Small intestine (tissue), 7 donors: ENCODE results near the gene LRRC61. TPM values are rescaled to one million over a fixed set of nuclear protein-coding genes. Genes with fewer than 3 reads are reported as not detected.
"Not testable (repeated sequence)": the region's sequence is repeated elsewhere in the genome, so short reads cannot be mapped to it uniquely, and the experiment has no call there.

Experiments used
- DNase-seq, 2 donors: peaks; one replicate each; pipeline versions ENCODE4 v3.0.0 to v3.0.0-alpha.2; 2013
- FAIRE-seq: peaks from 2 replicates; lab custom pipeline; 2012; peaks lifted over from hg19 to GRCh38; lab: Jason Lieb, UNC
- H3K27ac ChIP-seq, 3 donors: one replicate each; pipeline ENCODE4 v1.5.1; 2013; ENCODE audit warnings: low read length in 2 of 3, mild to moderate bottlenecking in 2 of 3, control low read depth in 1 of 3, inconsistent platforms in 1 of 3, low read depth in 1 of 3, moderate library complexity in 1 of 3
- H3K27me3 ChIP-seq, 3 donors: one replicate each; pipeline ENCODE4 v1.6.1; 2013; ENCODE audit warnings: low read length in 3 of 3, inconsistent platforms in 1 of 3; ENCODE audit not compliant: control insufficient read depth in 3 of 3, insufficient read depth in 3 of 3
- H3K36me3 ChIP-seq, 3 donors: one replicate each; pipeline ENCODE4 v1.6.1; 2013; ENCODE audit warnings: low read length in 3 of 3, inconsistent platforms in 1 of 3, low read depth in 1 of 3, mild to moderate bottlenecking in 1 of 3, moderate library complexity in 1 of 3; ENCODE audit not compliant: control insufficient read depth in 3 of 3, insufficient read depth in 2 of 3
- H3K4me1 ChIP-seq, 3 donors: one replicate each; pipeline ENCODE4 v1.6.1; 2013; ENCODE audit warnings: low read length in 2 of 3, inconsistent platforms in 1 of 3, low read depth in 1 of 3, mild to moderate bottlenecking in 1 of 3, moderate library complexity in 1 of 3; ENCODE audit not compliant: control insufficient read depth in 3 of 3, insufficient read depth in 2 of 3
- H3K4me3 ChIP-seq, 3 donors: one replicate each; pipeline ENCODE4 v1.5.1; 2013; ENCODE audit warnings: low read length in 3 of 3, control low read depth in 1 of 3, inconsistent platforms in 1 of 3, low read depth in 1 of 3, mild to moderate bottlenecking in 1 of 3, moderate library complexity in 1 of 3
- H3K9me3 ChIP-seq, 2 donors: one replicate each; pipeline ENCODE4 v1.6.1; 2013; ENCODE audit warnings: low read depth in 1 of 2, low read length in 1 of 2; ENCODE audit not compliant: control insufficient read depth in 2 of 2, insufficient read depth in 1 of 2
- WGBS, 3 donors: extraction: QIAGEN DNeasy Blood & Tissue Kit; methylation state at CpG; one replicate each; pipeline ENCODE4 v1.1.7; 2013; 5-methylcytosine and 5-hydroxymethylcytosine counted together
- polyA plus RNA-seq, 4 donors: library from polyadenylated mRNA; stranded (reverse) in 3 of 4; unstranded in 1 of 4; fragments of 200-250 nt in 3 of 4; fragments of 120-200 nt in 1 of 4; gene quantifications; one replicate each; pipeline versions ENCODE4 v1.2.1 to v1.2.3, GENCODE V29; 2013
- donor health status: healthy with polysubstance abuse.
- donor health status: control.
- donor health status: control.
- donor health status: Bipolar disorder and iron deficiency.
- donor health status: healthy.

LRRC61 gene
- polyA plus RNA-seq, 4 donors = 5.6 to 23.6 (median 12.3) TPM

DNA sequence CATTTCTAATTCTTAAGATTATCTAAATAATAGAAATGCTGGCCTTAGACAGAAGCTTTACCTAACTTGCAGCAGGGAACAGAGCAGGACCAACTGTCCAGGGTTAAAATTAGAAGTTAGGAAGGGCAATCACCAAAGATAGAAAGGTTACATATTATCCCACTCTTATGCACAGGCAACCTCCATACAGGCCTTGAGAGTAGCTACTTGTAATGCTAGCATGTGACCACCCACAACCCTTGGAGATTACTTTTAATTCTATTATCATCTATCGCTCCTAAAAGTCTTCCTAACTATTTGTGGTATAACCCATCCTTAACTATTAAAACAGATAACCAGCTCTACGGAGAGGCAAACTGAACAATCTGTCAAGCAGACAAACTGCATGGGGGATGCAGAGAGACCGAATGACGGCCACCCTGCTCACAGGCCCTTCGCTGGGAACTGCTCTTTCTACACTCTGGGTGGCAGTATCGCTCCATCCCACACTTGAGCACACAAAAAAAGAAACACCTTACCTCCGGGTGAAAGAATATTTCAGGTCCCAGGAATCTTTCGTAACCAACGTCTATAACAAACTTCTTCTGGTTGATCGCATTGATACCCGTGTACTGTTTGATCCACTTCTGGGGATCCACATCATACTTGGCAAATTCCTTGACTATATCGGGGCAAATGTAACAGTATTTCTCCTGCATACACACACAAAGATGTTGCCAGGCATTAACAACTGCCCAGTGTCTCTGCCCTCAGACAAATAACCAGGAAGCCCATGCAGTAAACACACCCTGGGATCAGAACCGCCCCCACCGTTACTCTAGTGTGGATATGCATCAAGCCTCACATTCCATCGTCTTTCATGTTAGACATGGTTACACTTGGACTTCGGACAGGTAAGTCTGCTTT is 37.1 kb upstream of the LRRC61 start:
- 19 to 31% (median 29%) methylated on average over 16 of the region's 16 CpGs for WGBS, 3 donors
- H3K27ac ChIP-seq, H3K36me3 ChIP-seq, H3K4me1 ChIP-seq, H3K4me3 ChIP-seq, FAIRE-seq, H3K9me3 ChIP-seq, H3K27me3 ChIP-seq: not testable (repeated sequence)
- peak; percentile 26 to 33 for DNase-seq

DNA sequence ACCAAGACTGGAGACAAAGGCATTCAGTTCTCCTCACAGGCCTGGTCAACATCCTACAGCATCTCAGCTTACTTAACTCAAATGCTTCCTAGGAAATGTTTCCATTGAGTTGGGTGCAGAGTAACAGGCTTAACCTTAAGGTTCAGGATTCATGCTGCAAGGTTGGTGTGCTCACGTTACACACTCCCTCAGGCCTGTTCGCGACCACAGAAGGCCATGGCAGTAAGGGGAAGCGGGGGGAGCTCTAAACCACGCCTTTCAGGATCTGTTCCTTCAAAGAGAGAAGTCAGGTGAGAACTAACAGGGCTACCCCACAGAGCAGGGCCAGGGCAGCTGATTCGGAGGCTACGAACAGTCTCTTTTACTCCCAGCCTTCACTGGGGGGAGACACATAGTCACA is 35.3 kb upstream of the LRRC61 start:
- not testable (repeated sequence) for H3K4me3 ChIP-seq, H3K27ac ChIP-seq, FAIRE-seq, DNase-seq, H3K27me3 ChIP-seq, H3K9me3 ChIP-seq, H3K36me3 ChIP-seq, H3K4me1 ChIP-seq
- 79 to 90% (median 82%) methylated on average over 7 of the region's 7 CpGs for WGBS, 3 donors

DNA sequence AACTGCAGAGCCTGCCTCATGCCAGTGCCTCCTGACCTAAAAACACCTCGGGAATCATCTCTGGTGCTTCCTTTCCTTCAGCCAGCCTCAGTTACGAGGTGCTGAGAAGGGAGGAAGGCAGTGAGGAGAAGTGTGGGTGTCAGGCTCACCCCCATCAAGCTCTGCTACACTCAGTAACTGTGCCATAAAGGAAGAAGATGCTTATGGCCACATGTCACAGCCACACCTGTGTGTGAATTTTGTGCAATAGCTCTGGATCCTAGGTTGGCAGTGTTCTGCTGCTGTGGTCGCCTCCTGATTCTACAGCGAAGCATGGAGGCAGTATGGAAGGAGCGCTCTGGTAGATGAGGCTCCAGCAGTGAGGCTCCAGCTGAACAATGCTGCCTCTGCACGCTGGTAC is 34.3 kb upstream of the LRRC61 start:
- not testable (repeated sequence) for H3K27me3 ChIP-seq, H3K27ac ChIP-seq, DNase-seq, H3K9me3 ChIP-seq, H3K36me3 ChIP-seq, H3K4me1 ChIP-seq, H3K4me3 ChIP-seq, FAIRE-seq
- 88 to 99% (median 91%) methylated on average over 4 to 5 of the region's 6 CpGs for WGBS, 3 donors

DNA sequence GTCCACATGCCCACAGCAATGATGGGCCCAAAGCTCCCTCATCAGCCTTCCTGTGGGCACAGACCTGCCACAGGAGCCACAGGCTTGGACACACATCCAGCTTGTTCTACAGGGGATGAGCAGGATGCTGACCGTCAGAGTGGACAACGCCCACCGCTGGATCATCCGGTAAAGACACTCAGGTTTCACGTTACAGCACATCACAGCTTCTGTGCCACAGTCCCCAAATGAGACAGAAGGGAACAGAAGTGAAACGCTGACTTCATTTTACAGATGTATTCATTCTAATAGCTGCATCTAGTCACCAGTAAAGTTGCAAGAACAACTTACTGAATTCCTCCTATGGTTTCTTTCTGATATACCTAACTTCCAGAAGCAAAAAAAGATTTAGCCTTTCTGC is 32.8 kb upstream of the LRRC61 start:
- 78 to 84% (median 79%) methylated on average over 6 of the region's 6 CpGs for WGBS, 3 donors
- not testable (repeated sequence) for FAIRE-seq, H3K9me3 ChIP-seq, H3K36me3 ChIP-seq, H3K4me3 ChIP-seq, H3K4me1 ChIP-seq, H3K27me3 ChIP-seq, H3K27ac ChIP-seq, DNase-seq

DNA sequence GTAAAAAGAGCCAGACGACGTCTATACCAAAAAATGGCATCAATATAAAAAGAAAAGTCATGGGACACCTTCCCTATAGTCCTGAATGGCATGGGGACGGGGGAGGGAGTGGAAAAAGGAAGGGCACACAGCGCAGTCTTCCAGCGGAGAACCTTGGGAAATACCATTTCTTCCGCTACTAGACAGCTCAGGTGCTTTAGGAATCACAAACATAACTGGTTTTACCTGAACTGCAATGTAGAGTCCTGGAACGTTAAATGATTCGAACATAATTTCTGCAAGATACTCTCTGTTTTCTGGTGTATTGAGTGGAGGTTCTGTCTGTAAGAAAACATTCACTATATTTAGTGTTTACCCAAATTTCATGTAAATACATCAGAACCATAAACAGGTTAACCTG is 28.1 kb upstream of the LRRC61 start:
- not testable (repeated sequence) for H3K36me3 ChIP-seq, H3K4me3 ChIP-seq, H3K9me3 ChIP-seq, H3K27ac ChIP-seq, H3K4me1 ChIP-seq, H3K27me3 ChIP-seq, FAIRE-seq, DNase-seq
- WGBS, 3 donors = 88 to 95% (median 92%) methylated on average over 8 of the region's 8 CpGs

DNA sequence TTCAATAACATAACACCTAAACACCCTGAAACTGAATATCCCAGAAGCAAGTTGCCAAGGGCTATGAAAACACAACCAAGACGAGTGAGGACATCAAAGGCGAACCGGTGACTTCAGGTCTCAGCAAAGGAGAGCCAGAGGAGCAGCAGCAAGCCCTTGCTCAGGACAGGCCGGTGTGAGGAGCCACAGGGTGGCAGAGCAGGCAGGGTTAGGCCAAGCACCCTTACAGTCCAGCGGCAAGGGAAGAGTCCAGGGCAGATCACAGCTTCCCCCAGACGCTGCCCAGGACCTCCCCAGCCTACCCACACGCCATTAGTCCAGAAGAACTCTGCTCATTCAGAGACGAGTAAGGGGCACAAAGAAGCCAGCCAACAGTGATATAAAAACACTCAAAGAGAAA is 27.5 kb upstream of the LRRC61 start:
- H3K27me3 ChIP-seq, H3K4me1 ChIP-seq, FAIRE-seq, H3K9me3 ChIP-seq, DNase-seq, H3K36me3 ChIP-seq, H3K27ac ChIP-seq, H3K4me3 ChIP-seq: not testable (repeated sequence)
- WGBS, 3 donors = 76 to 88% (median 78%) methylated on average over 2 to 3 of the region's 8 CpGs

DNA sequence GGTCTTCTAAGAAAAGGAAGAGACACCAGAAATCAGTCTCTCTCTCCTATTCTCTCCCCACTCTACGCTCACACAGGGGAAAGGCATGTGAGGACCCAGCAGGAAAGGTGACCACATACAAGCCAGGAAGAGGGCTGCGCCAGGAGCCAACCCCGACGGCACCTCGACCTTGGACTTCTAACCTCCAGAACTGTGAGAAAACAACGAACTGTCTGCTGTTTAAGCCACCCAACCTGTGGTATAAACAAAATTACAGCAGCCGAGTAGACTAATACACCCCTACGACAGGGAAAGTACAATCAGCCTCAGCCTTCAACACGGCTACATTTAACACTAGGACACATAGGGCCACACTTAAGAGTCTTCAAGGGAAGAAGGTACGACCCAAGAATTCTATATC is 26.4 kb upstream of the LRRC61 start:
- not testable (repeated sequence) for H3K27ac ChIP-seq, H3K36me3 ChIP-seq, FAIRE-seq, H3K4me3 ChIP-seq, H3K27me3 ChIP-seq, H3K4me1 ChIP-seq, DNase-seq, H3K9me3 ChIP-seq
- 74 to 83% (median 77%) methylated on average over 8 to 9 of the region's 10 CpGs for WGBS, 3 donors

DNA sequence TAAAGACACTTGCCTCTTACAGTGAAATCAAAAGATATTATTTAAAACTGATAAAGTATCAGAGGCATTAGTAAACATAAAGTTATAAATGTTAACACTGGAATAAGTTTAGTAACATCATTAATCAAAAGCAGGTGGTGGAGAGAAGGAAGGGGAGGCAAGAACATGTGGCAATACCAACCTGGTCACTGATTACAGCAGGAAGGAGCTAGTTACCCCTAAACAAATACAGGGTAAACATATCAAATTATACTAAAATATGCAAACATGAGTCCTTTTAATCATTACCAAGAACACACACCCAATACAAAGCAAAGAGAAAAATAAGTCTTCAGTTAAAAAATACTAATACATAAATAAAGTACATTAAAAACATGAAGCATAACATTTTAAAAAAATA is 25.2 kb upstream of the LRRC61 start:
- not testable (repeated sequence) for H3K9me3 ChIP-seq, DNase-seq, H3K27me3 ChIP-seq, H3K4me1 ChIP-seq, H3K27ac ChIP-seq, H3K4me3 ChIP-seq, H3K36me3 ChIP-seq, FAIRE-seq

DNA sequence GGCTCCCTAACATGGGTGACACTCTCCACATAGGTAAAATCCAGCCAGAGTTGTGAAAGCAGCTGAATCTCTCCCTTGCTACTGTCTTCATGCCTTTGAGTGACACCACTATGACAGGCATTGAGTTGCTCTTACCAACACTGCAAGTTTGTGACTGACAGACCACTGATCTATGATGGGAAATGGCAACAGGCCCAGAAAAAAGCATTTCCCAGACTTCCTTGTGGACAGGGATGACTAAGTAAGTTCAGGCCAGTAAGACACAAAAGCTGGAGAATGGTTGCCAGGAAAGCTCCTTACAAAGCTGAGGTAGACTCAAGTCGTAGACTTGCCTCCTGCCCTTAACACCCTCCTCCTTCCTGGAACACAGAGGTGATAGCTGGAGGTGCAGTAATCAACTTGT is 20.2 kb upstream of the LRRC61 start:
- not testable (repeated sequence) for DNase-seq

More for the DNA sequence above, 20.2 kb upstream of the LRRC61 start:
- not testable (repeated sequence) for H3K9me3 ChIP-seq, H3K27me3 ChIP-seq, H3K36me3 ChIP-seq, H3K4me3 ChIP-seq, H3K27ac ChIP-seq, FAIRE-seq, H3K4me1 ChIP-seq
- WGBS, 3 donors = 70 to 82% (median 82%) methylated on average over 1 of the region's 1 CpG
